ENCODE measurements around the gene PRR15L.
"Not testable (repeated sequence)": the region's sequence is repeated elsewhere in the genome, so short reads cannot be mapped to it uniquely, and the experiment has no call there.

The PRR15L gene

GRCh38 chr17:47929218-47930000 is 28.3 kb downstream of the PRR15L start:
- DNase-seq: no peak

DNA sequence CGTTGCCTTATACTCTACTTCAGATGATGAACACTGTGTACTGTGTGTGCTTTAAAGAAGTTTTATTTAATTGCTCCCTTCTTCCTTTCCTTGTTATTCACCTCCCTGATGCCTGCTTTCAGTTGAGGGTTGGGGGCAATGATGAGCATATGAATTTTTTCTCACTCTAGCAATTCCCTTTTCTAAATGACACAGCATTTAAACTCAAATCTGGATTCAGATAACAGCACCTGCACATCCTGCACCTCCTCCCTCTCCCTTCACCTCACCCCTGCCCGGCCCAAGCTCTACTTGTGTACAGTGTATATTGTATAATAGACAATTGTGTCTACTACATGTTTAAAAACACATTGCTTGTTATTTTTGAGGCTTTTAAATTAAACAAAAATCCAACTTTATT is 29.3 kb downstream of the PRR15L start:
- no peak for DNase-seq

GRCh38 chr17:47927821-47928400 is 29.8 kb downstream of the PRR15L start:
- DNase-seq: no peak

DNA sequence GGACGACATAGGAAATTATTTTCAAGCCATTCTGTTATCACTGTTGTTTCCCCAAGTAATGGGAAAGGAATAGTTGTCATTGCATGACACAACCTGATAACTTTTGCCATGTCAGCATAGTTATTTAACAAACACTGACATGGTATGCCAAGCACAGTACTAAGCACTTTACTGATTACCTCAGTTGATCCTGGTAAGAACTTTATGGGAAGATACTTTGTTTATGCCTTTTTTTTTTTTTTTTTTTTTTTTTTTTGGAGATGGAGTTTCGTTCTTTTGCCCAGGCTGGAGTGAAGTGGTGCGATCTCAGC is 32.0 kb downstream of the PRR15L start:
- DNase-seq: no peak

DNA sequence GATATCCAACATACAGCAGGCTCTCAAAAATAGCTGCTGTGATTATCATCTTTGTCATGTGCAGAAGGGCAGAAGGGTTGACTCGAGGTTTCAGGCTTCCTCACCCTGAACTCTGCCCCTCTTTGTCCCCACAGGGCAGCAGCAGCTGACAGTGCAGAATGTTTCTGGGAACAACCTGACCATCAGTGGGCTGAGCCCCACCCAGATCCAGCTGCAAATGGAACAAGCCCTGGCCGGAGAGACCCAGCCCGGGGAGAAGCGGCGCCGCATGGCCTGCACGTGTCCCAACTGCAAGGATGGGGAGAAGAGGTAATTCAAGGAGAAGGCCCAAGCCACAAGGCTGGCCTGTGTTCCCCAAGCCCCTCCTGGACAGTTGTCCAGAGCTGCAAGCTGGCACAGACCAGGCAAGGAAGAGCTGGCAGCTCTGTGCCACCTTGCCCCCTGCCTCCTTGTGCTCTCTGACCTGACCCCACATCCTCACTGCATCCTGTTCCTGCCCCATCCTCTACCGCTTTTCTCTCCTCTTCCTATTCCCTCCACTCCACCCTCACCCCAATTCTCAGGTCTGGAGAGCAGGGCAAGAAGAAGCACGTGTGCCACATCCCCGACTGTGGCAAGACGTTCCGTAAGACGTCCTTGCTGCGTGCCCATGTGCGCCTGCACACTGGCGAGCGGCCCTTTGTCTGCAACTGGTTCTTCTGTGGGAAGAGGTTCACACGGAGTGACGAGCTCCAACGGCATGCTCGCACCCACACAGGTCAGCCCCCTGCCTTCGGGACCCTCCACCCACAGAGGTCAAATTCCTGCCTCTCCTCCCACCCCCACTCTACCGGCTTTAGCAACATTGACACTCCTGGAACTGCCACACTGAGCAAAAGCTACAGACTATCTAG is 32.7 kb downstream of the PRR15L start:
- DNase-seq: no peak

DNA sequence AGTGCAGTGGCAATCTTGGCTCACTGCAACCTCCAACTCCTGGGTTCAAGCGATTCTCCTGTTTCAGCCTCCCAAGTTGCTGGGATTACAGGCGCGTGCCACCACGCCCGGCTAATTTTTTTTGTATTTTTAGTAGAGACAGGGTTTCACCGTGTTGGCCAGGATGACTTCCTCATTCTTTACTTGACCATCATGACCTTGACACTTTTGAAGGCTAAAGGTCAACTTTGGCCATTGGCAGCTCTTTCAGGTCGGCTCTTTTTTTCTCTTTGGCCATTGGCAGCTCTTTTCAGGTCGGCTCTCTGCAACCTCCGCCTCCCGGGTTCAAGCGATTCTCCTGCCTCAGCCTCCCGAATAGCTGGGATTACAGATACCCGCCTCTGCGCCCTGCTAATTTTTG is 37.8 kb downstream of the PRR15L start:
- DNase-seq: not testable (repeated sequence)

DNA sequence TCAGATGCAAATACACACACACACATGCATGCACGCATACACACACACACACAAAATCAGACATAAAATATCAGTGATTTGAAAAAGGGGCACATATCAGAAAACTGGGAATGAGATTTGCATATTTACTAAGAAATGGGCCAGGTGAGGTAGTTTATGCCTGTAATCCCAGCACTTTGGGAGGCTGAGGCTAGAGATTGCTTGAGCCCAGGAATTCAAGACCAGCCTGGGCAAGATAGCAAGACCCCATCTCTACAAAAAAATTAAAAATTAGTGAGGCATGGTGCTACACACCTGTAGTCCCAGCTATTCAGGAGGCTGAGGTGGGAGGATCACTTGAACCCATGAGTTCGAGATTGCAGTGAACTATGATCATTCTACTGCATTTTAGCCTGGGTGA is 38.7 kb downstream of the PRR15L start:
- DNase-seq: no peak

- no peak for DNase-seq
These were observed 39.7 kb downstream of the PRR15L start for GRCh38 chr17:47918006-47918405.

DNA sequence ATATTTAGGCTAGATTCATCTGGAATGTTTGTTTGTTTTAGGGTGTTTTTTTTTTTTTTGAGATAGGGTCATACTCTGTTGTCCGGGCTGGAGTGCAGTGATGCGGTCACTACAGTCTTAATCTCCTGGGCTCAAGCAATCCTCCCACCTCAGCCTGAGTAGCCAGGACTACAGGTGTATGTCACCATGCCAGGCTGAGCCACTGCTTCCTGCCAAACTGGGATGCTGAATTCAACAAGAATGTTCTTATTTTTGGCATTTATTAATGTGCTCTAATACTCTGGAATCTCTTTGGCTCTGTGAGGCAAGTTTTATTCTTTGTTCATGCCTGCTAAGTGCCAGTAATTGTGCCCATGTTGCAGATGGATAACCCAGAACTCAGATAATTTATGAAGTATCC is 40.1 kb downstream of the PRR15L start:
- no peak for DNase-seq

GRCh38 chr17:47916489-47917208 is 41.0 kb downstream of the PRR15L start:
- no peak for DNase-seq

- no peak for DNase-seq
These were observed 41.8 kb downstream of the PRR15L start for GRCh38 chr17:47915776-47916398.

DNA sequence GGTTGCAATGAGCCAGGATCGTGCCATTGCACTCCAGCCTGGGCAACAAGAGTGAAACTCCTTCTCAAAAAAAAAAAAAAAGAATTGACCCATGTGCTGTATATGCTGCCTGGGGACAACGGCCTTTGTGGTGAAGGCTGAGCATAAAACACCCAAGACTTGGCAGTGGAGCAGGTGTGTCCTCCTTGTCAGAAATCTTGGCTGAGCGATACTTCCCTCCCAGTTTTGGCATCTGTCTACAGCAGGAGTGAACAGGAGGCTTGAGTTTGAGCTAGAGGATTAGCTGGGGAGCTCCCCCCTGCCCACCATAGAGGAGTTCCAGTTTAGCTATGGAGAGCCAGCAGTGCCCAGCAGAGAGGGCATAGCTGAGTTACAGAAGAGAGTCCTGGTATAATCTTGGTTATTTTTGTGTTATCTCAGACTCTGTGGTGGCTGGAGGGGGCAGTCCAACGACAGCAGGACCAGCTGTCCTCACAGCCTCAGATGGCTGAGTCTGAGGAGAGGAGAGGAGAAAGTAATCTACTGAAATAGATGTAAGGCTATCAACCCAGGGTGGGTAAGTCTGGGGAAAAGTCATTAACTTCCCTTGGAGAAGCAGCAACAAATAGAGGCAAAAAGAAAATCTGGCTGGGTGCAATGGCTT is 43.3 kb downstream of the PRR15L start:
- no peak for DNase-seq

- DNase-seq: no peak
These were observed 44.6 kb downstream of the PRR15L start for GRCh38 chr17:47913050-47913449.

DNA sequence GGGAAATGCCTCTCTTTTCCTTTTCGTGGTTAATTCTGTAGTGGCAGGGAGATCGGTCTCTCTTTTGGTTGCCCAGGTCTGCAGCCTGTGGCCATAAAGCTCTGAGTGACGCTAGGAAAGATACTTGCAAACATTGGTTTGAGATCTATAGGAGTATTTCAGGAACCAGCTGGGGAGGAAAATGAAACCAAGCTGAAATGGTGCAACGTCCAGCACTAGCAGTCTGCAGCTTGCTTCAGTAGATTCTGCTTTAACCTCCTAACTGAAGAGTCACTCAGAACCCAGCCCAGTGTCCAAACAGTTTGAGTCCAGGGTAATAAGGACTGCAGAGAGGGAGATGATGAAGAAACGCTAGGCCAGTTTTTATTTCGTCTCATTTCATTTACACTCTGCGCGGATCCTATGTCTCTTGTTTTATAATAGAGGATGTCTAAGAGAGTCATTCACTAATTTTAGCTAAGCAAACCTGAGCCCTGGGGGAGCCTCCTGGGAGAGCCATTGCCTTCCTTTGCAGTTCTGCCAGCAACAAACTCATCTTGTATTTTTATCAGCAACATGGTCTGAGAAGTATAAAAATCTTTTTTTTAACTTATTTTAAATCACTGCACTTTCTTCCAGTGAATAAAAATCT is 49.6 kb downstream of the PRR15L start:
- DNase-seq: no peak

- DNase-seq: no peak
These were observed 51.2 kb downstream of the PRR15L start for GRCh38 chr17:47906443-47906842.

GRCh38 chr17:47905221-47905733 is 52.4 kb downstream of the PRR15L start:
- DNase-seq: no peak

DNA sequence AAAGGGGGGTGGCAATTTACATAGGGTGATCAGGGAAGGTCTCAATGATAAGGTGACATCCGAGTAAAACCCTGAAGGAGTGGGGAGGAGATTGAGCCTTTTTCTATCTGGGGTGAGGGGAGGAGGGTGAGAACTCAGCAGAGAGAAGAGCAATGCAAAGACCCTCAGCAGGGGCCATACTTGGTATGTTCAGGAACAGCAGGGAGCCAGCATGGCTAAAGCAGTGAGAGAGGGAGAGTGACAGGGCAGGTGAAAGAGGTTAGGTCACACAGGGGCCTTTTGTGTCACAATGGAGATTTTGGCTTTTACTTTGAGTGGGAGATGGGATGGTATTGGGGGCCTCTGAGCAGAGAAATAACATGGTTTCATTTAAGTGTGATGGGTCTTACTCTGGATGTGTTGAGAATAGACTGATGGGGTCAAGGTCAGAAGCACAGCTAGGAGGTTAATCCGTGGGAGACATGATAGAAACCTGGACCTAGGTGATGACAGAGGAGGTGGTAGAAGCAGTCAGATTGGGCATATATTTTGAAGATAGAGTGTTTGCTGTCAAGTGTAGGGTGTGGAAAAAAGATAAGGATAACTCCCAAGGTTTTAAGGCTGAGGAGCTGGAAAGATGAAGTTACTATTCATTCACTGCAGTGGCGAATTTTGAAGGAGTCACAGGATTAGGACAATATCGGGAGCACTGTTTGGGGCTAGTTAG is 55.5 kb downstream of the PRR15L start:
- no peak for DNase-seq

Measured in NCI-H2081 (cell line).